Suprapubic skin (tissue), 3 donors: ENCODE results near the gene PDE4C.

Experiments
- EP300 ChIP-seq: sonication (generic); formaldehyde crosslinking; IDR thresholded peaks from one replicate; pipeline ENCODE4 v1.6.1; 2017; ENCODE audit warnings: antibody characterized with exemption
- TF ChIP-seq, protein P1 (sequence below), 2 donors: fragments of 200-600 bp in 1 of 2; fragments of 450-650 bp in 1 of 2; sonication (generic) in 1 of 2; IDR thresholded peaks; one replicate each; pipeline ENCODE4 v1.5.1; 2016 to 2019; ENCODE audit warnings: antibody characterized with exemption in 2 of 2, mild to moderate bottlenecking in 1 of 2, moderate library complexity in 1 of 2

- no peak for TF ChIP-seq EP300
- TF ChIP-seq, protein P1, sequence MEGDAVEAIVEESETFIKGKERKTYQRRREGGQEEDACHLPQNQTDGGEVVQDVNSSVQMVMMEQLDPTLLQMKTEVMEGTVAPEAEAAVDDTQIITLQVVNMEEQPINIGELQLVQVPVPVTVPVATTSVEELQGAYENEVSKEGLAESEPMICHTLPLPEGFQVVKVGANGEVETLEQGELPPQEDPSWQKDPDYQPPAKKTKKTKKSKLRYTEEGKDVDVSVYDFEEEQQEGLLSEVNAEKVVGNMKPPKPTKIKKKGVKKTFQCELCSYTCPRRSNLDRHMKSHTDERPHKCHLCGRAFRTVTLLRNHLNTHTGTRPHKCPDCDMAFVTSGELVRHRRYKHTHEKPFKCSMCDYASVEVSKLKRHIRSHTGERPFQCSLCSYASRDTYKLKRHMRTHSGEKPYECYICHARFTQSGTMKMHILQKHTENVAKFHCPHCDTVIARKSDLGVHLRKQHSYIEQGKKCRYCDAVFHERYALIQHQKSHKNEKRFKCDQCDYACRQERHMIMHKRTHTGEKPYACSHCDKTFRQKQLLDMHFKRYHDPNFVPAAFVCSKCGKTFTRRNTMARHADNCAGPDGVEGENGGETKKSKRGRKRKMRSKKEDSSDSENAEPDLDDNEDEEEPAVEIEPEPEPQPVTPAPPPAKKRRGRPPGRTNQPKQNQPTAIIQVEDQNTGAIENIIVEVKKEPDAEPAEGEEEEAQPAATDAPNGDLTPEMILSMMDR (IDR thresholded peaks at IDR 0.05): no peak
Measured at GRCh38 chr19:18259893-18260292, 33.7 kb upstream of the PDE4C start.
